ENCODE data around the gene GLIS1.
A peak's percentile ranks its signal among the peaks of the same experiment; 100 is the strongest.

The GLIS1 gene

DNA sequence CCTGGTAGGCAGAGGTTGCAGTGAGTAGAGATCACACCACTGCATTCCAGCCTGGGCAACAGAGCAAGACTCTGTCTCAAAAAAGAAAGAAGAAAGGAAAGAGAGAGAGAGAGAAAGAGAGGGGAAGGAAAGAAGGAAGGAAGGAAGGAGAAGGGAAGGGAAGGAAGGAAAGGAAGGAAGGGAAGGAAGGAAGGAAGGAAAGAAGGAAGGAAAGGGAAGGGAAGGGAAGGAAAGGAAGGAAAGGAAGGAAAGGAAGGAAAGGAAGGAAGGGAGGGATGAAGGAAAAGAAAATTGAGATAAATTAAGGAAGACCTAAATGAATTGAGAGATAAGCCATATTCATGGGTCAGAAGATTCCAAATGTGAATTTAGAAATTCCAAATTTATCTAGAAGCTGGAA, 92.2 kb downstream of the GLIS1 start:
- DNase-seq (ENCODE audit: insufficient read length, low spot score) = no peak
- no peak for TF ChIP-seq POLR2A (IDR thresholded peaks at IDR 0.05; ENCODE audit: low read depth, low read length)
- no peak for FAIRE-seq

DNA sequence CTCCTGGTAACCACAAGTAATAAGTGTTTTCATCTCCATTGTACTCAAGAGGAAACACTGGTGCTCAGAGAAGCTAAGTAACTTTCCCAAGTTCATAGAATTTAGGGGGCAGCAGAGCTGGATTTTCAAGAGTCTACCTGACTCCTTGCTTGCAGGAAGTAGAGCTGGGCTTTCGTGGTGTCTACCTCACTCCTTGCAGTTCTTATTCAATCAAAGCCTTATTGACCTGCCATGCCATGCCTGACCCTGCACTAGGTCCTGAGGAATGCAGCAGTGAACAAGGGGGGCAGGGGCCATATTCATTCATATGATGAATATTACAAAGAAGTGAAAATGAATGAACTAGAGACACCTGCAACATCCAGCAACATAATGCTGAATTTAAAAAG, 93.3 kb downstream of the GLIS1 start:
- no peak for DNase-seq (ENCODE audit: insufficient read length, low spot score)
- no peak for FAIRE-seq
- TF ChIP-seq POLR2A (IDR thresholded peaks at IDR 0.05; ENCODE audit: low read depth, low read length) = no peak

DNA sequence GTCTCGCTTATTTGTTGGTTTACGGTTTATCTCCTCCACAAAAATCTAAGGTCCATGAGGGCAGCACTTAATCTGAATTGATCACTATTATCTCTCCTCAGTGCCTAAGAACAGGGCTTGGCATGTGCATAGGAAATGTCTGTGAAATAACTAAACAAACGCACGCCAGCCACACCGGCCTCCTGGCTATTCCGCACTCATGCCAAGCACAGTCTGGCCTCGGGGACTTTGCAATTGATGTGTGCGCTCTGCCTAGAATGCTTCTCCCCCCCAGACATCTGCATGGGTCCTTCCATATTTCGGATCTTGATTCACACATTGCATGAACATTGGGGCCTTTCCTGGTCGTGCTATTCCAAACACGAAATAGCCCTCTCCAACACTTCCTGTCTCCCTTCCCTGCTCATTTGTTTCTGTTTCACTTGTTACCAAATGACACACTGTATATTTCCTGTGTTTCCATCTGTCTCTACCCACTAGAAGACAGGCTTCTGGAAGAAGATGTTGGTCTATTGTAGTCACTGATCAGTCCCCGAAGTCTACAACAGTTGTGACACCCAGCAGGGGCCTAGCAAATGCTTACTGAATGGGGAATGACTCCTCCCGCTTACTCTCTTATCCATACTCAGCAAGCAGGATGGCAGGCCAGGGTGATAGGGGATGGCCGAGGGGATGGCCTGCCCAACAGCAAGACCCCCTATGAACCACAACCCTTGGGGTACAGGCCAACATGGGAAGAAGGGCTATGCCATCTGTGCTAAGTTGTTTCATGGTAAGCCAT, 93.9 kb downstream of the GLIS1 start:
- TF ChIP-seq POLR2A (IDR thresholded peaks at IDR 0.05; ENCODE audit: low read depth, low read length) = no peak
- DNase-seq (ENCODE audit: insufficient read length, low spot score) = no peak
- no peak for FAIRE-seq

DNA sequence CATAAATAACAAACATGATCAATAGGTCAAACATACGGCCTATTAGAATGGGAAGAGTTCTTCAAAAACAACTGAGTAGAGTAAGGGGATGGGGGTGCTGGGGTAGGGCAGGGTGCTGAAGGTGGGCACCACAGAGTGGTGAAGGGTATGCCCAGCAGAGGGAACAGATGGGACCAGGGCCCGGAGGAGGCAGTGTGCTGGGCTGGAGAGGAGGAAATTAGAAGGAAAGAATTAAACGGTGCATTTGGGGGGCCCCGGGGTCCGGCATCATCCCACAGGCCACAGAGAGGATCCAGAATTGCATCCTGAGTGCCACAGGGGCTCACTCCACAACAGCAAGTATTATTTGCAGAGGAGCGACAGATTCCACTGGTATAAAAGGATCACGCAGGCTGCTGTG, 94.5 kb downstream of the GLIS1 start:
- FAIRE-seq (no peak), DNase-seq (ENCODE audit: insufficient read length, low spot score) (no peak)
- no peak for TF ChIP-seq POLR2A (IDR thresholded peaks at IDR 0.05; ENCODE audit: low read depth, low read length)

DNA sequence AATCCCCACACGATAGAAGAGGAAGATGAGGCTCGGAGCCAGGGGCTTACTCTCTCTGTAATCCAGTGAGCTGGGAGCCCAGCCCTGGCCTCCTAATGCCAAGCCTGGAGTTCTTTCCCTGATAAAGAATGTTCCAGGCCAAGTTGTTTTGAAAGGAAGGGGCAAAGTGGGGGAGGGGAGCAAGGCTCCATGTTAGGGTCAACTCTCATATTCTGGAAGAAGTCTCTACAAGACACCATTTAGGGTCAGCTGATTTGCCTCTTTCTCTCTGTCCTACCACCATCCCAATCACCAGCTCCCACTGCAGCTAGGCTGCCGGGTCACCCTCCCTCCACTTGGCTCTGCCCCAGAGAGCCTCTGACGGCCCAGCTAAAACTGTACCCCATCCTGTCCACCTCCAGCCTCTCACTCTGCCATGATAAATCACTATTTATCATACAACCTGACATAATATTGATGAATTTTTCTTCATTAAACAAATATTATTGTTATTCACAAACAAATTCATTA, 95.0 kb downstream of the GLIS1 start:
- DNase-seq (ENCODE audit: insufficient read length, low spot score) (no peak), FAIRE-seq (no peak)
- no peak for TF ChIP-seq POLR2A (IDR thresholded peaks at IDR 0.05; ENCODE audit: low read depth, low read length)

DNA sequence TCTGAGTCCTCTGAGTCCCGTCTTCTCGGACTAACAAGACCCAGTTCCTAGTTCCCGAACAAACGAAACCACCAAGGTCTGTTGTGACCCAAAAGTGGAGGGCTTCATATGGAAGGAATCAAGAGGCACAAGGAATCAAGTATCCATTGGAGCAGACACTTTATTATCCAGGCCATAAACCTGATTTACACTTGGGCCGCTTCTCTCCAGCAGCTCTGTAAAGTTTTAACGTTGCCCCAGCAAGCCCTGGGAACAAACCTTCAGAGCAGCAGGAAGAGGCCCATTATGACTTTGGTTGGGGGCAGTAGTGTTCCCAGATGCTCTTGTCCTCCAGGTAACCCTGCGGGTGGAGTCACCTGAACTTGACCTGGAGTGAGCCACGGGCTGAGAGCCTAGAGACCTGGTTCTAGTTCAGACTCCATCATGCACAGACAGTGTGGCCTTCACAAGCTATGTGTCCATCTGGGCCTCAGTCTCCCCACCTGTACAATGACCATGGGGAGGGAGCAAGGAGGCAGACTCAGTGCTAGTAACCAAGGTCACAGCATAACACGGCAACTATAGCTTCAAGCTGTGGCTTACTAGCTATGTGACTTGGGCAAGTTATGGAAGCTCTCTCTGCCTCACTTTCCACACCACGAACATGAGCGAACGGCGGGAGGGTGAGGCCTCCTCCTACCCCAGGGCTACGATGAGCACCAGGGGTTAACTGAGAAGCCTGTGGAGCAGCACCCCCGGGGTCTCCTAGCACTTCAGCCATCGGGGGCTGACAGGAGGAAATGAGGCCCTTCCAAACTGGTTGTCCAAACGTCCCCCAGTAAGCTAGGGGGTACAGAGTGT, 95.7 kb downstream of the GLIS1 start:
- TF ChIP-seq POLR2A (IDR thresholded peaks at IDR 0.05; ENCODE audit: low read depth, low read length) = no peak
- no peak for FAIRE-seq

DNA sequence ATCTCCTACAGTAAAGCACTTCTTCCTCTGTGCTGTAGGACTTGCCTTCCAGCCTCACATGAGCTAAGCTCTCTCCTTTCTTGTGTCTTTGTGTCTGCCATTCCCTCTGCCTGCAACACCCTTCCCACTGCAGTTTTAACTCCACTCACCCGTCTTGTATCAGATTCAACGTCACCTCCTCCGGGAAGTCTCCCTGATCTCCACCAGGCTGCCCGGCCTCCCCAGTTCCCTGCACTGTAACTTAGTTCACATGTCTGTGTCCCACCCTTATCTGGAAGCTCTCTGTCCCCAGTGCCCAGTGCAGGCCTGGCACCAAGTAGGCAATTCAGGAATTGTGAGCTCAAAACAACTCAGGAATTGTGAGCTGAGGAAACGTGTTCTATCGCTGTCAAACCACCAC, 96.4 kb downstream of the GLIS1 start:
- FAIRE-seq = no peak
- no peak for DNase-seq (ENCODE audit: insufficient read length, low spot score)
- no peak for TF ChIP-seq POLR2A (IDR thresholded peaks at IDR 0.05; ENCODE audit: low read depth, low read length)

More for the DNA sequence above, 95.7 kb downstream of the GLIS1 start:
- no peak for DNase-seq (ENCODE audit: insufficient read length, low spot score)

DNA sequence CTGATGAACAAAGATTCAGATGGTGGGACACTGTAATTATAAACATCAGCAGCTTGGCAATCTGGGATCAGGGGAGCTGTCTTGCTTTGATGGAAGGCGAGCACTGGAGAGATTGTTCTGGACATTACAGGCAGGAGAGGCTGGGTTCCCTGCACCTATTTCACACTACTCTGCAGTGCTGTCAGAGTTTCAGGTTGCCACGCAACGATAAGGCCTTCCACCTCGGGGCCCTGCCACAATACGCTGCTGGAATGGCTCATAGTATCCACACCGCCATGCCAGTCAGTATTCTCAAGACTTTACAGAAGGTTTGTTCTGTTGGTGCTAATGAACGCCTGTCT, 96.8 kb downstream of the GLIS1 start:
- DNase-seq (ENCODE audit: insufficient read length, low spot score) (no peak), FAIRE-seq (no peak)
- TF ChIP-seq POLR2A (IDR thresholded peaks at IDR 0.05; ENCODE audit: low read depth, low read length) = no peak

DNA sequence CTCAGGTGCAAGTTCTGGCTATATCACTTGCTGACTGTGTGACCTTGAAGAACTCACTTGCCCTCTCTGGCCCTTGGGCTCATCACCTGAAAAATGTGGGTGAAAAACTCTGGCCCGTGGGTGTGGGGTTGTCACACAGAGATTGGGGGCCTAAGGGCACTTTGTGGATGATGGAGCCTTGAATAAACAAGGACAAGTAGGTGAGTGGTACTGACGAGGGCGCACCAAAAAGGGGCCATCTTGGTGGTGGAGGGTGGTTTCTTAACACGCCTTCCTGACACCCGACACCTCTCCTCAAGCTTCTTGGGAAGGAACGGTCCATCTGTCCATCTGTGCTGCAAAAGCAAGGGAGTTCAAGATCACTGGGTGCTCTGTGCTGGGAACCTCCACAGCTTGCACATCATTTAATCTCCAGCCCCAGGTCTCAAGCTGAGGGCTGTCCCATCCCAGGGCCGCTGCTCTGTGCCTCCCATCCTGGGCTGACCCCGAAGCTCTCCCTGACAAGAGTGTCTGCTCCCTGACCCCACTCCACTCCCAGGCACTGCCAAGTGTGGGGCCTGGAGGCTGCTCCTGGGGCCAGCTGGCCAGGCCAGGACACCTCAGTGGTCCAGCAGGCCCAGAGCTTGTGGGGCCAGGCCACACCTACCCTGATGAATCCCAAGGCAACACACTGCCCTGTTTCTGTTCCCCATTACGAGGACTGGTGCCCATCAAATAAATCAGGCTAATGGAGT, 97.3 kb downstream of the GLIS1 start:
- no peak for TF ChIP-seq POLR2A (IDR thresholded peaks at IDR 0.05; ENCODE audit: low read depth, low read length)
- DNase-seq (ENCODE audit: insufficient read length, low spot score) = no peak
- no peak for FAIRE-seq

DNA sequence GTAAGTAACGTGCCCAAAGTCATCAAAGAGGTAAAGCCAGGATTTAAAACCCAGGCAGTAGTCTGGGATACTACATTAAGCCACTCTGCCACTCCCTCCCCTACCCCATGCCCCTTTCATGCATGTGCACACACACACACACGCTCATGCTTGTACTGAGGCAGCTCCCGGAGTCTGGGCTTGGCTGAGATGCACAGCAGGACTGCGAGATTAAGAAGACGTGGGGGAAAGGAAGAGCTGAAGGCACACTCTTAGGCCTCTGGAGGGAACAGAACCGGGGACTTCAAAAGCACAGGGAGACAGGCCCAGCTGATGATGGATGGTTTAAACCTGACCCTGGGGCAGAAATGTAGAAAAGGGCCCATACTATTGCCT, 98.3 kb downstream of the GLIS1 start:
- no peak for FAIRE-seq
- TF ChIP-seq POLR2A (IDR thresholded peaks at IDR 0.05; ENCODE audit: low read depth, low read length) = no peak

DNA sequence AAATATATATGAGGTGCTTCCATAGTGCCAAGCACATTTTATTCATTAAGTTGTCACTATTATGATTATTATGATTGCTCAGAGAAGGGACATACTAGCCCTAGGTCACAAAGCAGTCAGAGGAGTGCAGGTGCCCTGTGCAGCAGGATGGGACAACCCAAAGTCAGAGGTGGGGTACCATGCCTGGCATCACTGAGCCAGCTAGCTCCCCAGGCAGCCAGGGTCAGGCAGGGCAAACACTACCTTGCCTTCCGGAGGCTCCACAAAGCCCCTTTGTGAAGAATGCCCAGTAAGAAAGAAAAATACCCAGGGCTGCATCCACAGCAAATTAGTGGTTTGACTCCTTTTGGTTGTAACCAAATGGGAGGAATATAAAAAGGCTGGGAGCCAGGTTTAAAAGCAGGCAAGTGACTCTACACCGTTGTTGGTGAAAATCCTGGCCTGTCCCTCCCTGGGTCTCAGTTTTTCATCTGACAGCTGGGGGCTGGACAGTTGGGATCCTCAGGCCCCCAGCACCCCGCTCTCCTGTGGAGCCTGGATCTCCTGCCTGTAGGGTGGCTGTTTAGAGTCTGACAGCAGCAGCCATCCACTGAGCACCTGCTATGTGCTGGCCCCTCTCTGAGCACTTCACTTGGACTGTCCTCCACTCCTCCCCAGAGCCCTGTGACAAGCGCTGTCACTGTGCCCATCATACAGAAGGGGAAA, 98.8 kb downstream of the GLIS1 start:
- TF ChIP-seq POLR2A (IDR thresholded peaks at IDR 0.05; ENCODE audit: low read depth, low read length) = no peak
- no peak for FAIRE-seq
- DNase-seq (ENCODE audit: insufficient read length, low spot score) = no peak

More for the DNA sequence above, 98.3 kb downstream of the GLIS1 start:
- DNase-seq (ENCODE audit: insufficient read length, low spot score) = no peak

DNA sequence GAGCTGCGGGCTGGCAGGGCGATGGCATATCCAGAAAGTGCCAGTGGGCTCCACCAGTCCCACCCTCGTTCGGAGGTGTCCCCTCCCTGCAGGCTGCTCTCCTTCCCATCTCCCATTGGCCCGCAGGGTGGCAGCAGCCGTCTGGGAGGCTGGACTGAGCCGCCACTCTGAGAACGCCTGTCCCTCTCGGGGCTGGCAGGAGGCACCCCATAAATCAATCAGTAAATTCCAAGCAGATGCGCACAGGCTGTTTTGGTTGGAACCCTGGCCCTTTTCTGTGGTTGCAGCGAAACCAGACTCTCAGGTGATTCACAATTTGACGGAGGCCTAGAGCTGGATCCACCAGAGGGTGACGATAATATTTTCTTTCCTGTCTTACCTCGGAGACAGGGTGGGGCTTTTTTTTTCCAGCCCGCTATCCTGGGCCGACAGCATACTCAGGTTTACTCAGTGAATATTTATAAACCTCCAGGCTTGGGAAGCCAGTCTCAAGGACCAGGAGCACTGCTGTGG, 99.7 kb downstream of the GLIS1 start:
- DNase-seq (ENCODE audit: insufficient read length, low spot score) (peak; percentile 59), FAIRE-seq (no peak)
- TF ChIP-seq POLR2A (IDR thresholded peaks at IDR 0.05; ENCODE audit: low read depth, low read length) = no peak

DNA sequence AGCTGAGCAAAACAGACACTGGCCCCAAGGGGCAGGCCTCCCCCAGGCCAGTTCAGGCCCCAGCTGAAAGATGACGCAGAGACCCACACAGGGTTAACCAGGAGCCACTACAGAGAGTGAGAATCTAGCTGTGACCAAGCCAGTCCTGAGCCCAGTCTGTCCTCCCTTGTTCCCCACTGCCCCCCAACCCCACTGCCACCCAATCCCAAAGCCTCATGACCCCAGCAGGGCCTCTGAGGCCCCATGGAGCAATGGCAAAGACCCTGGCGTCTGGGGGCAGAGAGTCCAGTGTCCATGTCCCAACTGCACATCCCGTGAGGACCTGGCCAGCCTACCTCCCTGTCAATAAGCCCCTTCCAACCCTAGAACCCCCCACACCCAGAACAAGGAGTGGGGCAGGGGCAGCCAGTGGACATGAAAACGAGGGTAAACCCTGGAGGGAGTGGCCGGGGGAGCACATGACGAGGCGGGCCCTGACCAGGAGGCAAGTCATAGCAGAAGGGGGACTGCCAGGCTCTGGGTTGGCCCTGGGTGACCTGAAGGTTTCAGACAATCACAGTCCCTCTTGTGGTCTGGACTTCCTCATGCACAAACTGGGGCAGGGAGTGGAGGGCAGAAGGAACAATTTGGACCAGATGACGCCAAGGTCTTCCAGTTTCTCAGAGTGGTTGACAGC, 100.5 kb downstream of the GLIS1 start:
- TF ChIP-seq POLR2A (IDR thresholded peaks at IDR 0.05; ENCODE audit: low read depth, low read length) = no peak
- no peak for FAIRE-seq

More for the DNA sequence above, 100.5 kb downstream of the GLIS1 start:
- DNase-seq (ENCODE audit: insufficient read length, low spot score) = no peak

Data from H54 (cell line).